Neural cell (in vitro differentiated cells): ENCODE data around the gene ALOX5AP.

Source experiments
- EP300 ChIP-seq: fragments of 450-650 bp; conservative IDR thresholded peaks from 2 replicates; pipeline ENCODE4 v1.6.1; 2014; ENCODE audit warnings: antibody characterized with exemption, mild to moderate bottlenecking, moderate library complexity; ENCODE audit not compliant: poor library complexity, severe bottlenecking
- EZH2 ChIP-seq: fragments of 200-600, 300-800 bp; shearing (Covaris generic), sonication (generic); IDR thresholded peaks from 2 replicates; pipeline ENCODE4 v1.6.1; 2014; ENCODE audit warnings: antibody characterized with exemption, low read length, borderline replicate concordance, mild to moderate bottlenecking; ENCODE audit not compliant: insufficient read depth, poor library complexity, severe bottlenecking
- MXI1 ChIP-seq: fragments of 450-650 bp; conservative IDR thresholded peaks from 2 replicates; pipeline ENCODE4 v1.6.1; 2014; ENCODE audit warnings: antibody characterized with exemption, mild to moderate bottlenecking; ENCODE audit not compliant: poor library complexity, severe bottlenecking
- POLR2AphosphoS5 ChIP-seq: IDR thresholded peaks from 2 replicates; pipeline ENCODE4 v1.6.1; 2012
- REST ChIP-seq: IDR thresholded peaks from 2 replicates; pipeline ENCODE4 v1.6.1; 2012; ENCODE audit warnings: borderline replicate concordance
- SMC3 ChIP-seq: fragments of 450-650 bp; conservative IDR thresholded peaks from 2 replicates; pipeline ENCODE4 v1.6.1; 2014; ENCODE audit warnings: antibody characterized with exemption, mild to moderate bottlenecking, moderate library complexity; ENCODE audit not compliant: poor library complexity
- TAF1 ChIP-seq: IDR thresholded peaks from 2 replicates; pipeline ENCODE4 v1.6.1; 2012; ENCODE audit warnings: low read depth
- TF ChIP-seq, protein P1 (sequence below): fragments of 450-650 bp; IDR thresholded peaks from 2 replicates; pipeline ENCODE4 v1.5.1; 2014; ENCODE audit warnings: antibody characterized with exemption, mild to moderate bottlenecking, moderate library complexity; ENCODE audit not compliant: poor library complexity, severe bottlenecking

- TF ChIP-seq, protein P1, sequence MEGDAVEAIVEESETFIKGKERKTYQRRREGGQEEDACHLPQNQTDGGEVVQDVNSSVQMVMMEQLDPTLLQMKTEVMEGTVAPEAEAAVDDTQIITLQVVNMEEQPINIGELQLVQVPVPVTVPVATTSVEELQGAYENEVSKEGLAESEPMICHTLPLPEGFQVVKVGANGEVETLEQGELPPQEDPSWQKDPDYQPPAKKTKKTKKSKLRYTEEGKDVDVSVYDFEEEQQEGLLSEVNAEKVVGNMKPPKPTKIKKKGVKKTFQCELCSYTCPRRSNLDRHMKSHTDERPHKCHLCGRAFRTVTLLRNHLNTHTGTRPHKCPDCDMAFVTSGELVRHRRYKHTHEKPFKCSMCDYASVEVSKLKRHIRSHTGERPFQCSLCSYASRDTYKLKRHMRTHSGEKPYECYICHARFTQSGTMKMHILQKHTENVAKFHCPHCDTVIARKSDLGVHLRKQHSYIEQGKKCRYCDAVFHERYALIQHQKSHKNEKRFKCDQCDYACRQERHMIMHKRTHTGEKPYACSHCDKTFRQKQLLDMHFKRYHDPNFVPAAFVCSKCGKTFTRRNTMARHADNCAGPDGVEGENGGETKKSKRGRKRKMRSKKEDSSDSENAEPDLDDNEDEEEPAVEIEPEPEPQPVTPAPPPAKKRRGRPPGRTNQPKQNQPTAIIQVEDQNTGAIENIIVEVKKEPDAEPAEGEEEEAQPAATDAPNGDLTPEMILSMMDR: no peak
- TF ChIP-seq SMC3 (no peak), EP300 (no peak), REST (no peak), EZH2 (no peak), TAF1 (no peak), POLR2AphosphoS5 (no peak), MXI1 (no peak)
Observed at GRCh38 chr13:30737511-30738337, 2.4 kb downstream of the ALOX5AP start.
